GM21423 (cell line): ENCODE measurements around the gene ADISSP.

Experiments
- ATAC-seq: cut with Tn5 transposase; IDR thresholded peaks from one replicate; pipeline ENCODE4 v1.9.1; 2021; ENCODE audit warnings: mild to moderate bottlenecking, moderate library complexity; ENCODE audit not compliant: unreplicated experiment

ADISSP gene

DNA sequence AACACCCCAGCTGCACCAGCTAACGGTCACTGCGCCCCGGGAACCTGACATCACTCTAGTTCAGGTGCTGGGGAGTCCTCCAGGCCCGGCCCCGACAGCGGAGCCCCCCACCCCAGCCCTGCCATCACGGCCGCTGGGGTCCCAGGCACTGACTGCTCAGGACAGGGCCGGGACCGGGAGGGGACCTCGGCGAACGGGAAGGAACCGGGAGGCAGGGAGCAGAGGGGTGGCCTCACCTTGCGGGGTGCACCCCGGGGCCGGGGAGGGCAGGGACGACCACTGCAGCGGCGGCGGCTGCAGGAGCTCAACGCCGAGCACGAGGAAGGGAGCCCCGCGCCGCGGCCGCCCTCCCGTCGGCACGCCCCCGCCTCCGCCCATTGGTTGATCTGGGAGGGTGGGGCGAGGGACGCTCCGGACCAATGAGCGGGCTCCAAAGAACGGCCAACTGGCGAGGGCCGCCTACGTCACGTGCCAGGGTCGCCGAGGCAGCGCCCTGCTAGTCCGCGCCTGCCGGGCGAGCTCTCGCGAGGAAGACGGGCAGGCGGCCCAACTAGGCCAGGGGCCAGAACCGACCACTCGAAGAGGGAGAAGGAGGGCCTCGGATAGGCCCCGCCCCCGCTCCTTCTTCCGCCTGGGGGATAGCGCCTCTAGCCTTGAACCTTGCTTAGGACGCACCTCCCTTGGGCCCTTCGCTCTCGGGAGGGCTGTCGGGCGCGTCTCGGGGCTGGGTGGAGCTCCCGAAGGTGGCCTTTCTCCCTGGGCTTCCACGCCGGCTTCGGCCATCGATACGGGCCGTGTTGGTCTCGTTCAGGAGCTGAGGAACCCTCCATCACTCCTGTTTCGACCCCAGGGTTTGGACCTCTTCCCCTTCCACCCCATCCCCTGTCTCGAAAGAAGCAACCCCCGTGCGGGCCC is at the start of gene ADISSP:
ADISSP (minus strand) TSS at position 327 of the 915 bp plus-strand sequence. CDS start 7,653 bp downstream, outside the sequence.
- peak; percentile 91 for ATAC-seq

DNA sequence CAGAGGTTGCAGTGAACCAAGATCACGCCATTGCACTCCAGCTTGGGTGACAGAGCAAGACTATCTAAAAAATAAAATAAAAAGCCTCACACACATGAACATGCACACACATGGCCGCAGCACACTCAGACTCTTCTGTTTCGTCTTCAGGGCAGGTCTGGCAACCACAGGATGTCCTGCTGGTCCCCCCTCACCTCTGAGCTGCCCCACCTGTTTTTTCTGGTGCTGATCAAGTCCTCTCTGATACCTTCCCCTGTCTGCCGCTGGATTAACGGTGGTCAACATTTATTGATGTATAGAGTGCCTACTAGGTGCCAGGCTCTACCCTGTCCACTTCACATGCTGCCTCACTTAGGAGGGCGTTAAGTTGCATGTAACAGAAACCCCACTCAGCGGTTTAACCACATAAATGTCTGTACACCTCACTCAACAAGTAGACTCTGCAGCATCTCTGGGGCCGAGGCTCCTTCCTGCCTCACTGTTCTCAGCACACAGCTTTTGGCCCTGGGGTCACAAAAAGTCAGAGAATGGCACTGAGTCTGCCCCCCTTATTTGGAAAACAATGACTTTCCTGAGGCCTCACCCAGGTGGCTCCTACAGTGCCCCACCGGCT is 48.3 kb upstream of the ADISSP start:
- ATAC-seq = no peak

DNA sequence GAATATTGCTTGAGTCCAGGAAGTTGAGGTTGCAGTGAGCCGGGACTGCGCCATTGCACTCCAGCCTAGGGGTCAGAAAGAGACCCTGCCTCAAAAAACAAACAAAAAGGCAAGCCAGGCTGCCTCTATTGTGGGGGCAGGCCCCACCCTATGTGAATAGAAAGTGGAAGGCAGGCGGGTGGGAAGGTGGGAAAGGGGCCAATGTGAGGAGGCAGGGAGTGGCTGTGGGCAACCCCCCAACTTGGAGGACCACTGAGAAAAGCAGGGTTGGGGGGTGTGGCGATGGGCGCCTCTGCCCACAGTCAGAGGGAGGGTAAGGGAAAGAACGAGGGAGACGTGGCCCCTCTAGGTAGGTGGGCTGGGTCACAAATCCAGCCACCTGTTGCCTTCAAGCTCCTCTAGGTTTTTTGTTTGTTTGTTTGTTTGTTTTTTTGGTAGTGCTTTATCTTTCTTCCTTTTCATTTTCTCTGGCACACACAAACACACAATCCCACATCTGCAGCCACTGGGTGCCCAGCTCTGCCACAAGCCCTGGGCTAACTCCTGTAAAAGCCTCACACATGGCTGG is 47.5 kb upstream of the ADISSP start:
- no peak for ATAC-seq

DNA sequence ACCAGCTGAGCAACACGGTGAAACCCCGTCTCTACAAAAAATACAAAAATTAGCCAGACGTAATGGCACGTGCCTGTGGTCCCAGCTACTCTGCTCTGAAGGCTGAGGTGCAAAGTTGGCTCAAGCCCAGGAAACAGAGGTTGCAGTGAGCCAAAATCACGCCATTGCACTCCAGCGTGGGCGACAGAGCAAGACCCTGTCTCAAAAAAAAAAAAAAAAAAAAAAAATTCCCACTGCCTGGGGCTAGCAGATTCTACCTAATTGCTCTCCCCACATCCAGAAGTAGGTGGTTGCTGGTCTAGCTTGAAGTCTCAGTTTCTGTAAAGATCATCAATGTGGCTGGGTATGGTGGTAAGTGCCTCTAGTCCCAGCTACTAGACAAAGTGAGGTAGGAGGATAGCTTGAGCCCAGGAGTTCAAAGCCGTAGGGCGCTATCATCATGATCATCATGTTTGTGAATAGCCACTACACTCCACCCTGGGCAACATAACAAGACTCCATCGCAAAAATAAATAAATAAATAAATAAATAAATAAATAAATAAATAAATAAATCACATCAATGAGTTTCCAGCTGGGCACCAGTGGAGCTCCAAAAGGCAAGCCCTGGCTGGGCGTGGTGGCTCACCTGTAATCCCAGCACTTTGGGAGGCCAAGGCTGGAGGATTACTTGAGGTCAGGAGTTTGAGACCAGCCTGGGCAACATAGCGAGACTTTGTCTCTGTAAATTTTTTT is 46.5 kb upstream of the ADISSP start:
- ATAC-seq = no peak

DNA sequence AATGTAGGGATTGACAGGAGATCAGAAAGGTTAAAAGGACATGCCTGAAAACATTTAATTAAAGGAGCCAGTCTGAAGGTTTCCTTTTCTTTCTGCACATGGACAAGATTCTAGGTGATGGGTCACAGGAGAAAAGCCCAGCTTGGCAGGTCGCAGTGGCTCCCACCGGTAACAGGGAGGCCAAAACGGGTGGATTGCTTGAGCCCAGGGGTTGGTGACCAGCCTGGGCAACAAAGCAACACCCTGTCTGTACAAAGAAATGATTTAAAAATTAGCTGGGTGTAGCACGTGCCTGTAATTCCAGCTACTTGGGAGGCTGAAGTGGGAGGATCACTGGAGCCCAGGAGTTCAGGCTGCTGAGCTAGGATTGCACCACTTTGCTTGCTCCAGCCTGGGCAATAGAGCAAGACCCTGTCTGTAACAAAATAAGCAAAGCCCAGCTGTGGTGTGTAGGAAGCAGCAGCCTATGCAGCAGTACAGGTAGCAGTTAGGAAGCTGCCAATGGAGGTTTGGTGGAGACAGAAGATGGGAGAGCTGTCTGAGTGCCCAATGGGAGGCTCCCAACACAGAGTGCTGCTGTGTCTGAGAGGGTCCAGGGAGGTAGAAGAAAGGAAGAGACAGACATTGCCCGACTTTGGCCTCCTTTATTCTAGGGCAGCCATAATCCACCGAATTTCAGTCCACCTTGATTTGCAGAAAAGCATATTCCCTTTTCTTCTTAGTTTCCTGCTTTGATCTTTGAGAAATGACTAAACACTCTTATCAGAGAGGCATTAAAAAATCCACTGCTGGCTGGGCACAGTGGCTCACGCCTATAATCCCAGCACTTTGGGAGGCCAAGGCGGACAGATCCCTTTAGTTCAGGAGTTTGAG is 45.7 kb upstream of the ADISSP start:
- ATAC-seq = no peak

DNA sequence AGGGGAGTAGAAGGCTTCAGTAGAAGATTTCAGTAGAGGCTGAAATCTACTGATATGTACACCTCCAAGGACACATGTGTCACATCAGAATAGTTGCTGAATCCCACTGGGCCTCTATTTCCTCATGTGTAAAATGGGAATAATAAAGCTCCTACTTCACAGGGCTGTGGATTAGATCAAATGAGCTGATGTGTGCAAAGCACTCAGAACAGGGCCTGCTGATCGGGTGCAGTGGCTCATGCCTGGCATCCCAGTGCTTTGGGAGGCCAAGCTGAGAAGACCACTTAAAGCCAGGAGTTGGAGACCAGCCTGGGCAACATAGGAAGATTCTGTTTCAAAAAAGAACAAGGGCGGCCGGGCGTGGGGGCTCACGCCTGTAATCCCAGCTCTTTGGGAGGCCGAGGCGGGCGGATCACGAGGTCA is 44.7 kb upstream of the ADISSP start:
- ATAC-seq = no peak

DNA sequence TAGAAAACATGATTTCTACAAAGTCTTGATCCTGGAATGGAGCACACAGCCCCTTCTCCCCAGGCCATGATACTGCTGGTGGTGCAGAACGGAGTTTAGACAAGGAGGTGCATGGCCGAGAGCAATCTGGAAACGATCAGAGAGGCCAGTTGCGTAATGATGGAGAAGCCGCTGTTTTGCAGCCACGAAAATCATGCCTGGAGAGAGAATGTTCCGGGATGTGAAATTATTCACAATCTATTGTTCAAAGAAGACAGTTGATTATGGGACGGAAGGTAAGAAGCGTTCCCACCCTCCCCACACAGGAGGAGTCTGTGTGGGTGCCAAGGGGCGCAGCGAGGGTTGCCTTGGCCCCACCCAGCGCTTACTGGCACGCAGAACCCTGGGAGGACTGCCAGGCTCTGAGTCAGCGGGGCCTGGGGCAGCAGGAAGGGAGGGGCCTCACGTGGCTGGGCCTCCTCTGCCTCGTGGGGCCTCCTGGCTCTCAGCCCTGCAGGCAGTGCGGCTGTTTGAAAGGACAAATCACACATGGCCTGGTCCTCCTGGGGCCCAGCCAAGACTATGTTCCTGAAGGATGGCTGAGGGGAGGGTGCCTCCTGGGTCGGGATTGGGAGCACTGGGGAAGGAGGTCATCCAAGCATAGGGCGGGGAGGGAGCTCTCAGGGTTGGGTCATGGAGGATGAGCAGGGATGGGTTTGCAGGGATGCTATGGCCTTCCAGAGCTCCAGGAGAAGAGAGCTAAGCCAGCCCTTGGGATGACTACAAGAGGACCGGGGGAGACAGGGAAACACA is 44.1 kb upstream of the ADISSP start:
- no peak for ATAC-seq

DNA sequence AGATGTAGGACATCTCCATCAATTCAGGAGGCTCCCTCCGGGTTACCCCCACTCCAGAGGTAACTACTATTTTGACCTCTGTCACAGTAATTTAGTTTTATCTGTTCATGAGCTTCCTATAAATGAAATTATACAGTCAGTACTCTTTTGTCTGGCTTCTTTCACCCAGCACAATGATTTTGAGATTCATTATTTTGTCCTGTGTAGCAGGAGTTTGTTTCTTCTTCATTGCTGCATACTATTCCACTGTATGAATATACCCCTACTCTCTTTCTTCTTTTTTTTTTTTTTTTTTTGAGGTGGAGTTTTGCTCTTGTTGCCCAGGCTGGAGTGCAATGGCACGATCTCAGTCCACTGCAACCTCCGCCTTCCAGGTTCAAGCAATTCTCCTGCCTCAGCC is 41.0 kb upstream of the ADISSP start:
- no peak for ATAC-seq

DNA sequence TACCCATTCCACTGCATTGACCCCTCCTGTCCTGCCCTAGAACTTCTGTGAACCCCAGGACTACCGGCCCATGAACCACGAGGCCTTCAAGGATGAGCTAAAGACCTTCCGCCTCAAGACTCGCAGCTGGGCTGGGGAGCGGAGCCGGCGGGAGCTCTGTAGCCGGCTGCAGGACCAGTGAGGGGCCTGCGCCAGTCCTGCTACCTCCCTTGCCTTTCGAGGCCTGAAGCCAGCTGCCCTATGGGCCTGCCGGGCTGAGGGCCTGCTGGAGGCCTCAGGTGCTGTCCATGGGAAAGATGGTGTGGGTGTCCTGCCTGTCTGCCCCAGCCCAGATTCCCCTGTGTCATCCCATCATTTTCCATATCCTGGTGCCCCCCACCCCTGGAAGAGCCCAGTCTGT is 37.2 kb upstream of the ADISSP start:
- ATAC-seq = no peak

DNA sequence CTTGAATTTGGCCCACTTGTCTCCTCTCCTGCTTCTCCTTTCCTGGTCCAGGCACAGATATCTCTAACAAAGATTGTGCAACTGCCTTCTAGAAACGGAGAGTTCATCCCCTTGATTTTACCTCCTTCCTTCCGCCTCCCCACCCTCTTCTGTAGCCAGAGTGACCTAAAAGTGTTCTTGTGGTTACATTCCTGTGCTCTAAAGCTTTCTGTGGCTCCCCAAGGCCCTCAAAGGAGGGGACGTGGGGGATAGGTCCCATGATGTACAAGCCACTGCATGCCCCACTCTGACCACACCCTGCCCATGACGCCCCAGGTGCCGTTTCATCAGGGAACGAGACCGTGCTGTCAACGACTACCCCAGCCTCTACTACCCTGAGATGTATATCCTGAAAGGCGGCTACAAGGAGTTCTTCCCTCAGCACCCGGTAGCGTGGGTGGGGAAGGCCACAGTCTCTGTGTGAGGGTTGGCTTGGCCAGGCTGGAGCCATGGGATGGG is 36.8 kb upstream of the ADISSP start:
- no peak for ATAC-seq

DNA sequence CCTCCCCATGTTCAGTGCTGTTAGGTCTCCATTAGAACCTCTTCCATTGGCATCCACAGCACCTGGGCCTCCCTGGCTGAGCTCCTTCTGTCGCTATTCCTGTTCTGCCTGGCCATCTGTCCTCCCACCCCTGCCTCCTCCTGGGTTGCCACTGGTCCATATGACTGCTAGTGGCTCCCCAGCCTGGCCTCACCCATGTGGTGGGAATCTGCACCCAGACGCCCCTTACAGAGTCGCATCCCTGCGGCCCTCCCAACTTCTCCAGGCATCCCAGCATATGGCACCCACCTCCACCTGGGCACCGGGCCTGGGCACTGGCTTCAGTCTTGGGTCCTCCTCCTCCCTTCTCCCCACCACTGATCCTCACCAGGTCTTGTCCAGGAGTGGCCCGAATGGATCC is 36.3 kb upstream of the ADISSP start:
- ATAC-seq = no peak

DNA sequence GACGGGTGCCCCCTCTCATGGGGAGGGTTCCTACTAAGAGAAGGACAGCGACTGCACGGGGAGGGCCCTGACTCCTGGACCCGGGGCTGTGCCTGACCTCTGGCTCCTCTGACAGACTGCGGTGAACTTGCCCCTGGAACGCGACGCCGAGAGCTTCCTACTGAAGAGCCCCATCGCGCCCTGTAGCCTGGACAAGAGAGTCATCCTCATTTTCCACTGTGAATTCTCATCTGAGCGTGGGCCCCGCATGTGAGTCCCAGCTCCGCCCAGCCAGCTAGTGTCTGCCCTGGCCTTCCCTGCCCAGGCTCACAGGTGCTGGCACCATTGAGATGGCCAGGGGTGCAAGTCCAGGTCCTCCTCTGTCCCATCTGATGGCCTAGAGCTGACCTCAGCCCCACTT is 35.7 kb upstream of the ADISSP start:
- ATAC-seq = no peak

DNA sequence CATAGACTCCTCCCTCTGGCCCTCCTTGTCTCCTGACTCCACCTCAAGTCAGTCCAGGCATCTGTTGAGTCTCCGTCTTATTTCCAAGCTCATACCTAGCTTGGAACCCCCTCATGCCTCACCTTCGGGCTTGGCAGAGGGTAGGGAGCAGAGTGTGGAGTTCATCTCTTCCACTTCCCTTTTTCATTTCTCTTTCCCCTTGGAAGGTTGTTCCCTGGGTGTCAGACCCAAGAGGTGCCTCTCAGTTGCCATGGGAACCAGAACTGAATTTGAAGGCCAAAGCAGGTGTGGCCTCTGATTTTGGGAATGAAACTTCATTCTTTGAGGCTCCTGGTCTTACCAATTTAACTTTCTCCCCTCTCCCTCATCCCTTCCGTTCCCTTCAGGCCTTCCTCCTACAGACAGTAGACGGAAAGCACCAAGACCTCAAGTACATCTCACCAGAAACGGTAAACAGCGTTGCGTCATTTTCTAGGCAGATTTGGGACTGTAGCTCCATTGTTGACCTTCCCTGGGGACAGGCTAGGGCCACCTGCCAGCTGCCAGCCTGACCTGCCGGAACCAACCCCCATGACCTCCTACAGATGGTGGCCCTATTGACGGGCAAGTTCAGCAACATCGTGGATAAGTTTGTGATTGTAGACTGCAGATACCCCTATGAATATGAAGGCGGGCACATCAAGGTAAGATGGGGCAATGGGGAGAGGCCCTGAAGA is 35.1 kb upstream of the ADISSP start:
- no peak for ATAC-seq

DNA sequence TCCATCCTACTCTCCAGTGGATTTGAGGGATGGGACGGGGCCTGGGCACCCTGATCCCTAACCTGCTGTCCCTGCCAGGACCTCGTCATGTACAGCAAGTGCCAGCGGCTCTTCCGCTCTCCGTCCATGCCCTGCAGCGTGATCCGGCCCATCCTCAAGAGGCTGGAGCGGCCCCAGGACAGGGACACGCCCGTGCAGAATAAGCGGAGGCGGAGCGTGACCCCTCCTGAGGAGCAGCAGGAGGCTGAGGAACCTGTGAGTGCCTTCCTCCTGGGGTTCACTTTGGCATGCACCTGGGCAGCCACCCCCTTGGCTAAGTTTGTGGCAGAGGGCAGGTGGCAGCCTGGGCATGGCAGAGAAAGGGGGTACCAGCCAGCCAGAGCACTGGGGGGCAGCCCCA is 34.3 kb upstream of the ADISSP start:
- no peak for ATAC-seq

DNA sequence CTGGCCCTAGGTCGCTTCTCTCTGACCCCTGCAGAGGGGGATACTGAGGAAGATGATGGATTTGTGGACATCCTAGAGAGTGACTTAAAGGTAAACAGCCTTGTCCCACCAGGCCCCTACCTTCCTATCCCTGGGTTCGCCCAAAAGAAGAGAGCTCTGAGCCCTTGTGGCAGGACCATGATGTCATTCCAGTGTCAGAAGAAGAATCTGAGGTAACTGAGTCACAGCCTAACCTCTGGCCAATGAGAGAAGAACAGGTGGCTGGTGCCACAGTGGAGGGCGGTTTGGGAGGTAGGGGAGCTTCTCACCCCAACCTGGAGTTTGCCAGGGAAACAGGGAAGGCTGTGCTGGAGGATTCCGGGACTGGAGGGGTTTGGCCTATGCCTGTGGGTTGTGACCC is 33.7 kb upstream of the ADISSP start:
- no peak for ATAC-seq

DNA sequence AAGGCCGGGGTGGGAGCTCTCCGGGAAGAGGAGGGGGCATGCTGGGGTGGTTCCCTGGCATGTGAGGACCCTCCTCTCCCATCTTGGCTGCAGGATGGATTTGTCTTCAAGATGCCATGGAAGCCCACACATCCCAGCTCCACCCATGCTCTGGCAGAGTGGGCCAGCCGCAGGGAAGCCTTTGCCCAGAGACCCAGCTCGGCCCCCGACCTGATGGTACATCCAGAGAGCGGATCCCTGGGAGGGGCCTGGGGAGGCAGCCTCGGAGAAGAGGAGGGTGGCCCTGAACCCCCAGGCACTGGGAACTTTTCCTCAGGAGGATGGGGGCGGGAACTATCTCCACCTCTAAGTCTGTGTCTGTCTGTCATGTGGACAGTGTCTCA is 33.3 kb upstream of the ADISSP start:
- ATAC-seq = no peak

DNA sequence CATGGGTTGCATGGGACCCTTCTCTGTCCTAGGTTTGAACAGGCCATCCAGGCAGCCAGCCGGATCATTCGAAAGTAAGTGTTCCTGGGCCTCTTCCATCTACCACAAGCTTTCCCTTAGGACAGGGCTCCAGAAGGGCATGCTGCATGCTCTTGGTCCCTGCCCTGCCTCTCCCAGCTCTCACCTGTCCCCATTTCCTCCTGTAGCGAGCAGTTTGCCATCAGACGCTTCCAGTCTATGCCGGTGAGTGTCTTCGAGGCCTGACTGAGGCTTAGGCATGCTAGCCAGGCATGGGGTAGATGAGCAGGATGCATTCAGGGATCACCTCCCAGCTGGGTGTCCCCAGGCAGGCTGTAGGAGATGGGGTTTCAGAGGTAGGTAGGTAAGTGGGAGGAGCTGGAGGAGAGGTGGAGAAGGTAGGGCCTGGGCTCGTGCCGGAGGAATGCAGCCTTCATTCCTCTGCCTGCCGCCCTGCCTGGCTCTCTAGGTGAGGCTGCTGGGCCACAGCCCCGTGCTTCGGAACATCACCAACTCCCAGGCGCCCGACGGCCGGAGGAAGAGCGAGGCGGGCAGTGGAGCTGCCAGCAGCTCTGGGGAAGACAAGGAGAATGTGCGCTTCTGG is 32.8 kb upstream of the ADISSP start:
- ATAC-seq = no peak

DNA sequence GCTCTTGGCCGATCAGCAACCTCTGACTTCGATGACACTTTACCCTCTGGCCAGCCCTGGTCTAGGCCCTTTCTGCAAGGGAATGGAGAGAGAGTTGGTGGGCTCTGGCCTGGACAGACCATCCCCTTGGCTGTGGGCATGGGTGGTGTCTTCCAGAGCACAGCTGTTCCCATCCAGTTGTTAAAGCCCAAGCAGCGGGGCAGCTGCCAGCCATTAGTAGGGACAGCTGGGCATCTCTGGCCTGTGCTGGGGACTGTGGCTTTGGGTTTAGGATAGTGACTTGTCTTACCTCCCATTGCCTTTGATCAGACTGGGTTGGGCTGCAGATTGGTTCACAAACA is 31.3 kb upstream of the ADISSP start:
- no peak for ATAC-seq

DNA sequence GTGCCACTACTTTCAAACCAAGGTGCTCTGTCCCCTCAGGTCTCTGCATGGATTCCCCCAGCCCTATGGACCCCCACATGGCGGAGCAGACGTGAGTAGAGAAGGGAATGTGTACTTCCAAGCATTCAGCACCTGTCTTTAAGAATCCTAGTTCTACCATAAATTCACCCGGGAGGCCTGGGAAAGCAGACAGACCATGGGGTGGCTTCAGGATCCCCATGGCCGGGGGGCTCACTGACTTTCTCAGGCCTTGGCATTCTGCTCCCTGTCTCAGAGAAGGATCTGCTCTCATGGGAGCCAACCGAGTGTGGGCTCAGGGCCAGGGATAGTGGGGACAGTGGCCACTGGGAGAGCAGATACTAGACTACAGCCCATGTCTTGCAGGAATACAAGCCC is 30.8 kb upstream of the ADISSP start:
- ATAC-seq = no peak
